Suprapubic skin (tissue), 3 donors: ENCODE measurements around the gene ARID1B.

ENCODE experiments used
- EP300 ChIP-seq: sonication (generic); formaldehyde crosslinking; IDR thresholded peaks from one replicate; pipeline ENCODE4 v1.6.1; 2017; ENCODE audit warnings: antibody characterized with exemption
- TF ChIP-seq, protein P1 (sequence below), 2 donors: fragments of 200-600 bp in 1 of 2; fragments of 450-650 bp in 1 of 2; sonication (generic) in 1 of 2; IDR thresholded peaks; one replicate each; pipeline ENCODE4 v1.5.1; 2016 to 2019; ENCODE audit warnings: antibody characterized with exemption in 2 of 2, mild to moderate bottlenecking in 1 of 2, moderate library complexity in 1 of 2

DNA sequence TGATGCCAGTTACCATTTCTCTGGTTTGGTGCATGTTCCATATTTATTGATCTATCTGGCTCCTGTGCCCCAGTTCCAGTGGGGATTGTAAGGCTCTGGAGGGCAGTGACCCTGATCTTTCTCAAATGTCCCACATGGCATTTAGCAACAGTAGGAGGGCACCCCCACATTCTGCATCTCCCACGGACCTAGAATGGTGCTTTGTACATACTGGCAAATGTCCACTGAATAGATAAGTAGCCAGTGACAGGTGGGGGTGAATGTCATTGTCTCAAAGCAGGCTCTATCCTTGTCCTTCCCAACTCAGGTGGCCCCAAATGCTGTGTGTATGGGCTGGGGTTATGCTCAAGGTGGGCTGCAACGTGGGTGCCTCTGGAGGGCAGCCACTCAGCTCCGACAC, 462.0 kb downstream of the ARID1B start:
- TF ChIP-seq EP300, result no peak
- TF ChIP-seq, protein P1, sequence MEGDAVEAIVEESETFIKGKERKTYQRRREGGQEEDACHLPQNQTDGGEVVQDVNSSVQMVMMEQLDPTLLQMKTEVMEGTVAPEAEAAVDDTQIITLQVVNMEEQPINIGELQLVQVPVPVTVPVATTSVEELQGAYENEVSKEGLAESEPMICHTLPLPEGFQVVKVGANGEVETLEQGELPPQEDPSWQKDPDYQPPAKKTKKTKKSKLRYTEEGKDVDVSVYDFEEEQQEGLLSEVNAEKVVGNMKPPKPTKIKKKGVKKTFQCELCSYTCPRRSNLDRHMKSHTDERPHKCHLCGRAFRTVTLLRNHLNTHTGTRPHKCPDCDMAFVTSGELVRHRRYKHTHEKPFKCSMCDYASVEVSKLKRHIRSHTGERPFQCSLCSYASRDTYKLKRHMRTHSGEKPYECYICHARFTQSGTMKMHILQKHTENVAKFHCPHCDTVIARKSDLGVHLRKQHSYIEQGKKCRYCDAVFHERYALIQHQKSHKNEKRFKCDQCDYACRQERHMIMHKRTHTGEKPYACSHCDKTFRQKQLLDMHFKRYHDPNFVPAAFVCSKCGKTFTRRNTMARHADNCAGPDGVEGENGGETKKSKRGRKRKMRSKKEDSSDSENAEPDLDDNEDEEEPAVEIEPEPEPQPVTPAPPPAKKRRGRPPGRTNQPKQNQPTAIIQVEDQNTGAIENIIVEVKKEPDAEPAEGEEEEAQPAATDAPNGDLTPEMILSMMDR (IDR thresholded peaks at IDR 0.05), result no peak
